Activated CD8-positive, alpha-beta memory T cell treated with anti-CD3 and anti-CD28 coated beads, Interleukin-2, amount 50 U/mL, for 24 hours (primary cell): Measurements from ENCODE around the gene KY.

Experiments used
- DNase-seq: peaks from one replicate; pipeline ENCODE4 v3.0.0-alpha.2; 2020; ENCODE audit errors: extremely low read depth

The KY gene

DNA sequence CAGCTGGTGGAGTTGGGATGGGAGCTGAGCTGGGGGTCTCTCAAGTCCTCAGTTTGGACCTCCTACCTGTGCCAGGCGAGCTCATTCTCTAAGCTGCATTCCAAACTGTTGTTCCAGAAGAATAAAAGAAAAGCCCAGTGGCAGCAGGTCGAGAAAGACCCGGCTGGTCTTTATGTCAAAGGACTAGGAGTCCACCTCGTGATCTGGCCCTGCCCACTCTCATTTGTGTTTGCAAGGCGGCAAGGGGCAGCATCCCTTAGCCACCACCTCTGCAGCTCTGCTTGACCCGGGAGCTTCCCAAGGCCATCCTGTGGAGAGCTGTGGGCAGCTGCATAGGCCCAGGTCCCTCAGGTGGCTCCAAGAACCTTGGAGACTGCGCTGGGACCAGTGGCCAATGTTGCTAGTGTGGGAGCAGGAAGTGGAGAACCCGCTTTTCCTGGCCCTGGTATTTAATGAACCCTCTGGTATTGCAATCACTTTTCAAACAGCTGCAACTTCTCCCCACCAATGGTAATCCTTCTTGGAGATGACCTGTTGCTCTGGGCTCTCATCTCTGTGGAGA is 30.9 kb downstream of the KY start:
- DNase-seq = no peak

DNA sequence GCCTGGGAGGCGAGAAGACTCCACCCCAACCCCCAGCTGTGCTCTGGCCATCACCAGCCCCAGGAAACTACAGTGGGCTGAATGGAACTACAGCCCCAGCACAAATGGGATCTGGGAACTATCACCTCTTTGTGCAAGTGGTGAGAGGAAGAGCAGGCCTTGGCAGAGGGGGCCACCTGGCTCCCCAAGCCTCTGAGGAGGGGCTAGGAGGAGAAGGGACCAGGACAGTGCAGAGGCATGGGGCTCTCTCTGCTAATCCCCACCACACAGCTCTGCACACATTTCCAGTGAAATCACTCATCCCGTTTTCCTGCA is 31.6 kb downstream of the KY start:
- no peak for DNase-seq

- DNase-seq = no peak
Measured at GRCh38 chr3:134618478-134619300, 32.1 kb downstream of the KY start.

GRCh38 chr3:134617608-134618477 is 33.0 kb downstream of the KY start:
- DNase-seq = no peak

- DNase-seq = no peak
Measured at GRCh38 chr3:134615743-134616142, 35.1 kb downstream of the KY start.

DNA sequence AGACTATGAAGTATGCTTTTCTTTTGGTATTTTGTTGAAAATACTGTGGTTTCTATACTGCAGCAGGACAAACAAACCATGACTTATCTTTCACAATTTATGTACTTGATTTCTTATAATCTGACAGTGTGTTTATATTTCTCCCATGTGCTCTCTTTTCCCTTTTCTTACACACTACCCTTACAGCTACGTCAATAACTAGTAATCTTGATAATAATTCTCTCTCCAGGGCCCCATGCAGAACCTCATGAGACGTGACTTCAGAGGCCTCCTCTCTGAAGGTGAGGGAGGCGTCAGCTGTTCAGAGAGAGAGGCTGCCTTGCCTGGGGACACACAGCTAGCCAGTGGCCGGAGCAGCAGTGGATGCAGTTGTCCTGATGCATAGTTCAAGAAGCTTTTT is 35.9 kb downstream of the KY start:
- no peak for DNase-seq

- no peak for DNase-seq
Measured at GRCh38 chr3:134613006-134613520, 37.8 kb downstream of the KY start.

DNA sequence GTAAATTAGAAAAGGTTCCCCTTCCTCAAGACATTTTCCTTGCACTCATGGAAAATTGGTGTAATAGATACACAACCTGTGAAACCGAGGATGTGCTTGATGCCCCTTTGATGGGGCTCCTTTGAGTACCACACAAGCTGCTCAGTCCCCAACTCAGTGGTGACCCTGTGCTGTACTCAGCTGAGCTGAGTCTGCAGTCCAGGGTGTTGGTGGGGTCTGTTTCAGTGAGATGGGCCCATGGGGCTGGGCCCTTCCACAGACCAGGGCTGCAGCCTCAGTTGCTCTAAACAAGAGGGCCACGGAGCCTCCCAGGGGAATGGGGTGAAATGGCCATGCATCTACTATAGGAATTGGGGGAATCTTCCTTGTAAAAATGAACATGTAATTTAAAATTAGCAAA is 39.3 kb downstream of the KY start:
- no peak for DNase-seq

- DNase-seq = no peak
Measured at GRCh38 chr3:134610432-134611385, 40.1 kb downstream of the KY start.

DNA sequence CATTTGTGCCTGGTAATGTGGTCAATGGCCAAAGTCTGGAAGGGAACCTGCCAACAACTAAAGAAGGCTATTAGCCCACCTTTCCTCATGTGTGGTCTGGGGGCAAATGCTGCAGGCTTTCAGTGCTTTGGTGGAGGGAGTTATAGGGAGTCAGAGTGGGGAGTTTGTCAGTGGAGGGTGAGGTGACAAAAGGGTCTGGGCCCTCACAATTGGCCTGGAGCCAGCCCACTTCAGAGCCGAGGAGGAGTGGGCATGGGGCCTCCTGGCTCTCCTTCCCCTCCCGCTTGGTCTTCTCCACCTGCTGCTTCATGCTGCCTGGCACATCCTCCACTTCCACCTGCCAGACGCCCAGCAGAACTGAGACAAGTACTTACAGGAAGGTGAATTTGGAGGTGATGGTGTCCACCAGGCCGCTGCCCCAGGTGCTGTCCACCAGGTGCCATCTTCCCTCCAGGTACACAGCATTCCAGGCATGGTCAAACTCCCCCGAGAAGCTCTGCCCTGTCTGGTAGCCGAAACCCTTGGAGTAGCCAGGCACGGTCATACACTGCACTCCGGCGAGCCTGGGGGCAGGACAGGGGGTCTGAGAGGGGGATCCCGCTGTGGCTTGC is 40.9 kb downstream of the KY start:
- no peak for DNase-seq

- no peak for DNase-seq
Measured at GRCh38 chr3:134608771-134609435, 41.9 kb downstream of the KY start.

DNA sequence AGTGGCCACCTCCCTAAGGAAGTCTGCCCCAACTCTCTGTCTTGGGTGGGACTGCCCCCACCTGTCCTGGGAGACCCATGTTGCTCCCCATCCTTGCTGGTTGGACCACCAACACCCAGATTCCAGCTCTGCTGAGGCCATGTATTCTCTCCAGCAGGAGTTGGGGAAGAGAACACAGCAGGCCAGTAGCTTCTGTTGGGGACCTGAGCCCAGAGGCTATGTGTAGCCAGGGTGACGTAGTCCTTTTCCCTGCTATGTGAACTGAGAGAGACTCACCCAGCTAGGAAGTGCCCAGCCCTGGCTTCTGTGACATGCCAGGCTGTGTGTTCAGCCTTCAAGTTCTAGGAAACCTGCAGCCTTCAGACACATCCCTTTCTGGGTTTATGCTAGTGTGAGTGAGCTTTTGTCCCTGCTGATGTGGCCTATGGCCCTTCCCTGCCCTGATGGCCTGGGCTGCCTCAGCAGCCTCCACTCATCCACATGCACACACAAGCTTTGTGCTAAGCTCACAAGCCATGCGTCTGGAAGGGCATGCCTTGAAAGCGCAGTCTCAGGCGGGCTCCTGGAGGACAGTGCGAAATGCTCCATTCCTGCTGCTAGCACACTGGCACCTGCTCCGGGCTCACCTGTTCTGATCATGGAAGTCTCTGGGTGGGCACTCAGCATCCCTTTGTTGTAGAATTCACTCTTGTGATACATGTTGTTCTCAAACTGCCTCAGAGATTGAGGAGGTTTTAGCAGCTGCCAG is 42.6 kb downstream of the KY start:
- no peak for DNase-seq

GRCh38 chr3:134607054-134608022 is 43.5 kb downstream of the KY start:
- no peak for DNase-seq

DNA sequence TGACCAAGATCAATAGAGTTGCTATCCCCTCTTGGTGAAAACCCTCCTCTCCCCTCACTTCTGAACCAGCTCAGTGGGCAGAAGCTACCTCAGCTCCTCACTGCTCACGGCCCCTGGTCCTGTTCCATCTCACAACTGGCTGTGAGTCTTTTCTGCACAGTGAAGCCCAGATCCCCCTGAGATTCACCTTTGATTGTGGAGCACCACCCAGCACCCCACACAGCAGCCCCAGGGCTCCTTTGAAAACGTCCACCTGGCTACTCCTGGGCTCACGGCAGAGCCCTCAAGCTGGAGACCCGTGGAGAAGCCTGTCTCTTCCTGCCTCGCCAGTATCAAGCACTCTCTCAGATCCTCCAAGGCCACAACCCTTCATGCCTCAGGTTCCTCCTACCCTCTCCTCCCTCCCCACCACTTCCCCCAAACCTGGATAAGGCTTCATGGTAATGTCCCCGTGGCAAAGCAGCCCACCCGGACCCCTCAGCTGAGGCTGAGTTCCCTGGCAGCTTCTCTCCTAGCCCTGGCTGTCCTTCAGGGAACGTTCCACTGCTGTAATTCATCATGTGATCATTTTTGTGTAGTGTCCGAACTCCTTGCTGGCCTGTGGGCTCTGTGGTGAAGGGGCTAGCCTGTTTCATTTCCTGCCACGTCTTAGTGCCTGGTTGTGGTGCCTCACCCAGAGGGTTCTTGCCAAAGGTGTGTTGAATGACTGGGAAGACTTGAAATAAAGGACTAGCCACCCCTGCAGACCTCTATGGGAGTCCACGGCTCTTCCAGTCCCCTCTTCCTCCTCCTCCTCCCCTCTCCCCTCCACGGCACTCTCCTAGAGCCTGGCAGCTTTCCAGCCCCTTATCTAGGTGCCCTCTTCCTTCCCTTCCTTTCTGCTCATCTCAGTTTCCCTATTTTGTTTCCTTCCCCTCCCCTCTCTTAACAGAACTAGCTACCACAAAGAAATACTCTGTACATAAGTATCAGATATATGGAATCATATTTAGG is 44.5 kb downstream of the KY start:
- DNase-seq = no peak

- DNase-seq = no peak
Measured at GRCh38 chr3:134605556-134605955, 45.3 kb downstream of the KY start.

GRCh38 chr3:134603956-134604355 is 46.9 kb downstream of the KY start:
- no peak for DNase-seq

- no peak for DNase-seq
Measured at GRCh38 chr3:134603480-134603879, 47.3 kb downstream of the KY start.
